Prostate gland (tissue), 2 donors: ENCODE results near the gene IL6R. TPM values are rescaled to one million over a fixed set of nuclear protein-coding genes. Genes with fewer than 3 reads are reported as not detected.

Experiments used
- DNase-seq: peaks from one replicate; pipeline ENCODE4 v3.0.0-alpha.2; 2019; ENCODE audit warnings: low spot score
- H3K27ac ChIP-seq, 2 donors: fragments of 200-600 bp; sonication (generic); 2 replicates each; pipeline ENCODE4 v1.5.1; 2017 to 2019
- H3K27me3 ChIP-seq: fragments of 200-600 bp; sonication (generic); replicated peaks from 2 replicates; pipeline ENCODE4 v1.5.1; 2019; ENCODE audit not compliant: insufficient read depth
- H3K36me3 ChIP-seq, 2 donors: fragments of 200-600 bp; sonication (generic); 1 replicate in 1 of 2; 2 replicates in 1 of 2; pipeline versions ENCODE4 v1.5.1 to v1.8.1; 2017 to 2019
- H3K4me1 ChIP-seq: fragments of 200-600 bp; sonication (generic); replicated peaks from 2 replicates; pipeline ENCODE4 v1.5.1; 2019
- H3K4me3 ChIP-seq, 2 donors: fragments of 200-600 bp; sonication (generic); 2 replicates each; pipeline ENCODE4 v1.5.1; 2017 to 2019
- H3K9me3 ChIP-seq: fragments of 200-600 bp; sonication (generic); 2 replicates; pipeline ENCODE4 v1.5.1; 2017
- POLR2A ChIP-seq: fragments of 450-650 bp; IDR thresholded peaks from one replicate; pipeline ENCODE4 v1.6.1; 2016; ENCODE audit warnings: antibody characterized with exemption, mild to moderate bottlenecking
- POLR2AphosphoS5 ChIP-seq: sonication (generic); formaldehyde crosslinking; IDR thresholded peaks from one replicate; pipeline ENCODE4 v1.6.1; 2017; ENCODE audit warnings: antibody characterized with exemption
- WGBS: methylation state at CpG from one replicate; pipeline ENCODE4 v1.1.5; 2018; 5-methylcytosine and 5-hydroxymethylcytosine counted together
- intact Hi-C: fragments of 100-400 bp; cut with DNase I; formaldehyde crosslinking; loops from one replicate; pipeline ENCODE4 v1.14.2; 2022
- total RNA-seq, 2 donors: library from RNA; depleted of rRNA; stranded (reverse); fragments of >200 nt; gene quantifications; one replicate each; pipeline ENCODE4 v1.1.0, GENCODE V29; 2016
- TF ChIP-seq, protein P1 (sequence below), 4 experiments: fragments of 200-600 bp in 2 of 4; fragments of 450-650 bp in 2 of 4; sonication (generic) in 2 of 4; IDR thresholded peaks; 1 replicate in 3 of 4; 2 replicates in 1 of 4; pipeline ENCODE4 v1.5.1; 2016 to 2019; ENCODE audit warnings: antibody characterized with exemption in 4 of 4, mild to moderate bottlenecking in 2 of 4, moderate library complexity in 2 of 4

The IL6R gene
- total RNA-seq, 2 donors from 2014 or later, result 70.1 to 80.7 TPM

DNA sequence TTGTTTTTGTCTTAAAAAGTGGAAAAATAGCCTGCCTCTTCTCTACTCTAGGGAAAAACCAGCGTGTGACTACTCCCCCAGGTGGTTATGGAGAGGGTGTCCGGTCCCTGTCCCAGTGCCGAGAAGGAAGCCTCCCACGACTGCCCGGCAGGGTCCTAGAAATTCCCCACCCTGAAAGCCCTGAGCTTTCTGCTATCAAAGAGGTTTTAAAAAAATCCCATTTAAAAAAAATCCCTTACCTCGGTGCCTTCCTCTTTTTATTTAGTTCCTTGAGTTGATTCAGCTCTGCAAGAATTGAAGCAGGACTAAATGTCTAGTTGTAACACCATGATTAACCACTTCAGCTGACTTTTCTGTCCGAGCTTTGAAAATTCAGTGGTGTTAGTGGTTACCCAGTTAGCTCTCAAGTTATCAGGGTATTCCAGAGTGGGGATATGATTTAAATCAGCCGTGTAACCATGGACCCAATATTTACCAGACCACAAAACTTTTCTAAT lies 61.8 kb downstream of the IL6R start:
- WGBS, result 59% methylated on average over 8 of the region's 8 CpGs
- Histone ChIP-seq H3K4me1 (no peaks in the 10 kb centered on the region), H3K9me3 (no peaks in the 10 kb centered on the region), H3K27ac (no peak overlapping the region), H3K36me3 (no peaks in the 10 kb centered on the region), H3K4me3 (no peak overlapping the region), H3K27me3 (no peaks in the 10 kb centered on the region)
- TF ChIP-seq, protein P1, sequence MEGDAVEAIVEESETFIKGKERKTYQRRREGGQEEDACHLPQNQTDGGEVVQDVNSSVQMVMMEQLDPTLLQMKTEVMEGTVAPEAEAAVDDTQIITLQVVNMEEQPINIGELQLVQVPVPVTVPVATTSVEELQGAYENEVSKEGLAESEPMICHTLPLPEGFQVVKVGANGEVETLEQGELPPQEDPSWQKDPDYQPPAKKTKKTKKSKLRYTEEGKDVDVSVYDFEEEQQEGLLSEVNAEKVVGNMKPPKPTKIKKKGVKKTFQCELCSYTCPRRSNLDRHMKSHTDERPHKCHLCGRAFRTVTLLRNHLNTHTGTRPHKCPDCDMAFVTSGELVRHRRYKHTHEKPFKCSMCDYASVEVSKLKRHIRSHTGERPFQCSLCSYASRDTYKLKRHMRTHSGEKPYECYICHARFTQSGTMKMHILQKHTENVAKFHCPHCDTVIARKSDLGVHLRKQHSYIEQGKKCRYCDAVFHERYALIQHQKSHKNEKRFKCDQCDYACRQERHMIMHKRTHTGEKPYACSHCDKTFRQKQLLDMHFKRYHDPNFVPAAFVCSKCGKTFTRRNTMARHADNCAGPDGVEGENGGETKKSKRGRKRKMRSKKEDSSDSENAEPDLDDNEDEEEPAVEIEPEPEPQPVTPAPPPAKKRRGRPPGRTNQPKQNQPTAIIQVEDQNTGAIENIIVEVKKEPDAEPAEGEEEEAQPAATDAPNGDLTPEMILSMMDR (IDR thresholded peaks at IDR 0.05), result peak in 1 of 4 experiments; percentile 29
- TF ChIP-seq POLR2A (no peak), POLR2AphosphoS5 (no peak)
- no peak for DNase-seq
- intact Hi-C loops, result loop anchor here (2.0 to 10.0 kb wide), 2 partner anchors 62 to 122 kb away; partner anchors contain the start of gene IL6R

DNA sequence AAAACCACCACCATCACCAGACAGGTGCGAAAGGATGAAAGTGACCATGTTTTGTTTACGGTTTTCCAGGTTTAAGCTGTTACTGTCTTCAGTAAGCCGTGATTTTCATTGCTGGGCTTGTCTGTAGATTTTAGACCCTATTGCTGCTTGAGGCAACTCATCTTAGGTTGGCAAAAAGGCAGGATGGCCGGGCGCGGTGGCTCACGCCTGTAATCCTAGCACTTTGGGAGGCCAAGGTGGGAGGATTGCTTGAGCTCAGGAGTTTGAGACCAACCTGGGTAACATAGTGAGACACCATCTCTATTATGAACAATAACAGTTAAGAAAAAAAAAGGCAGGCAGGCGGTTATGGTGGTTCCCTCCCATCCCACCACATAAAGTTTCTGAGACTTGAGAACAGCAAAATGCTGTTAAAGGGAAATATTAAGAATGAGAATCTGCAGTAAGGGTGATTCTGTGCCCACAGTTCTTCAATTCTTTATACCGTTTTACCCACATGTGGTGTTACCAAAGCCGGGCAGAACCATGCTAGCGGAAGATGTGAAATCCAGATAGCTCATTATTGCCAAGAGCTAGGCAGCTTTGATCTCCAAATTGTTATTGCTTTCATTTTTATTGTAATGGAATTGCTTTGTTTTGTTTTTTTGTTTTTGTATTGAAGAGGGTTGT lies 62.4 kb downstream of the IL6R start:
- intact Hi-C loops, result loop anchor here (2.0 to 10.0 kb wide), 2 partner anchors 63 to 123 kb away; partner anchors contain the start of gene IL6R
- WGBS, result 92% methylated on average over 11 of the region's 11 CpGs
- DNase-seq, result no peak
- H3K27ac ChIP-seq, result no peak overlapping the region
- no peaks in the 10 kb centered on the region for H3K27me3 ChIP-seq
- H3K9me3 ChIP-seq, result no peaks in the 10 kb centered on the region
- TF ChIP-seq POLR2AphosphoS5 (no peak), POLR2A (no peak)
- TF ChIP-seq, protein P1 (IDR thresholded peaks at IDR 0.05), result no peak
- H3K36me3 ChIP-seq, result no peaks in the 10 kb centered on the region
- no peaks in the 10 kb centered on the region for H3K4me1 ChIP-seq
- H3K4me3 ChIP-seq, result no peak overlapping the region

DNA sequence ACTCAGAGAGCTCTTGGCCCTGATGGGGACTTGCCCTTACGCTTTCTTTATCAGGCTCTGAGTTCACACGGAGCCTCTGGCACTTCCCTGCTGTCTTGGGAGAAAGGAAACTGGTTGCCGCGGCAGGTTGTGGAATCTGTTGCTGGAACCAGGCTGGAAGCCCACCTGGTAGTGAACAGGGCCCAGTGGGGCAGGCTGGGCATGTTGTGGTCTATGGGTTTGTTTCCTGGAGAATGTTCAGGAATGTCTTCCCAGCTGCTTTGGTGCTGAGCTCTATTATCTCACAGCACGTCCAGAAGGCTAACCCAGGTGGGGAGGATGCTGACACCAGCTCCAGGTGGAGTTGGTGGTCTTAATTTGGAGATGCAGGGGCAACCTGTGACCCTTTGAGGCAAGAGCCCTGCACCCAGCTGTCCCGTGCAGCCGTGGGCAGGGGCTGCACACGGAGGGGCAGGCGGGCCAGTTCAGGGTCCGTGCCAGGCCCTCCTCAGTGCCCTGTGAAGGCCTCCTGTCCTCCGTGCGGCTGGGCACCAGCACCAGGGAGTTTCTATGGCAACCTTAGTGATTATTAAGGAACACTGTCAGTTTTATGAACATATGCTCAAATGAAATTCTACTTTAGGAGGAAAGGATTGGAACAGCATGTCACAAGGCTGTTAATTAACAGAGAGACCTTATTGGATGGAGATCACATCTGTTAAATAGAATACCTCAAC lies 63.5 kb downstream of the IL6R start:
- 78% methylated on average over 12 of the region's 12 CpGs for WGBS
- intact Hi-C loops, result loop anchor here (10.0 kb wide), 1 partner anchor 124 kb away; no protein-coding TSS in a partner anchor

DNA sequence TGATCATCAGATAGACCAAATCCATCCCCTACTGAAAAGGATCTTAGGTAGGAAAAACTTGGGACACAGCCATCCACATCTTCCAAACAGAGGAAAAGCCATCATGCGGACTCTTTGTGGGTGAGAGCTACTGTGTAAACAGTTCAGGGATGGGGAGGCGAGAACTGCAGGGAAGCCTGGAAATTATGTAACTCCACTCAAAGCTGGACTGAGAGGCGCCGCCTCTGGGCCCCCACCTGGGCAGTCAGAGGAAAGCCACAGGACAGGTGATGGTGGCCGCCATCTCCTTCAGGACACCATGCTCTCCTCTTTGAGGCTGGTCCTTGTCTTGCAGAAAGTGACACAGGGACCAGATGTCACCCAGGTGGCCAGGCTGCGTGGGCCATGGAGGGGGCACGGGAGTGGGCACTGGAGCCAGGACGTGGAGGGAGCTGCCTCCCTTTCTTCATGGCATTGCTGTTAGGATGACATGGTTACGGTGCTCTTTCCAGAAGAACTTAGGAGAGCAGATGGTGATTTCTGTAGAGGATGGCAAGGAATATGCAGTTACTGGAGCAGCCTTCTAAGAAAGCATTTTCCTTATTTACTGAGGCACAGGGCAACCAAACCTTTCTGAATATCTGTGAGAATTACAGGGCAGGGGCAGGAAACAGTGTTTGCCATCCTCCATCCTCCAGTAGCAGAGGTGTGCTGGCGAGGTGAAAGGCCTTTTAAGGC lies 64.9 kb downstream of the IL6R start:
- no peak overlapping the region for H3K4me3 ChIP-seq
- no peak for TF ChIP-seq POLR2AphosphoS5
- no peak for TF ChIP-seq POLR2A
- TF ChIP-seq, protein P1 (IDR thresholded peaks at IDR 0.05), result no peak
- H3K27ac ChIP-seq, result no peak overlapping the region
- intact Hi-C loops, result loop anchor here (10.0 kb wide), 1 partner anchor 125 kb away; no protein-coding TSS in a partner anchor
- DNase-seq, result no peak
- no peaks in the 10 kb centered on the region for H3K27me3 ChIP-seq
- H3K4me1 ChIP-seq, result no peaks in the 10 kb centered on the region
- H3K36me3 ChIP-seq, result no peaks in the 10 kb centered on the region
- 92% methylated on average over 10 of the region's 10 CpGs for WGBS
- H3K9me3 ChIP-seq, result no peaks in the 10 kb centered on the region

More for the DNA sequence above, 63.5 kb downstream of the IL6R start:
- Histone ChIP-seq H3K9me3 (no peaks in the 10 kb centered on the region), H3K4me1 (no peaks in the 10 kb centered on the region), H3K36me3 (no peaks in the 10 kb centered on the region), H3K27ac (no peak overlapping the region), H3K4me3 (no peak overlapping the region), H3K27me3 (no peaks in the 10 kb centered on the region)
- no peak for DNase-seq
- TF ChIP-seq POLR2AphosphoS5 (no peak), POLR2A (no peak)
- TF ChIP-seq, protein P1 (IDR thresholded peaks at IDR 0.05), result no peak
